ENCODE results near the gene TMCC1. TPM values are rescaled to one million over a fixed set of nuclear protein-coding genes. Genes with fewer than 3 reads are reported as not detected.
A peak's percentile ranks its signal among the peaks of the same experiment; 100 is the strongest.

TMCC1 gene
- polyA plus RNA-seq, 1 of the 3 experiments (the other 2 are of a cell fraction): 7.2 TPM

DNA sequence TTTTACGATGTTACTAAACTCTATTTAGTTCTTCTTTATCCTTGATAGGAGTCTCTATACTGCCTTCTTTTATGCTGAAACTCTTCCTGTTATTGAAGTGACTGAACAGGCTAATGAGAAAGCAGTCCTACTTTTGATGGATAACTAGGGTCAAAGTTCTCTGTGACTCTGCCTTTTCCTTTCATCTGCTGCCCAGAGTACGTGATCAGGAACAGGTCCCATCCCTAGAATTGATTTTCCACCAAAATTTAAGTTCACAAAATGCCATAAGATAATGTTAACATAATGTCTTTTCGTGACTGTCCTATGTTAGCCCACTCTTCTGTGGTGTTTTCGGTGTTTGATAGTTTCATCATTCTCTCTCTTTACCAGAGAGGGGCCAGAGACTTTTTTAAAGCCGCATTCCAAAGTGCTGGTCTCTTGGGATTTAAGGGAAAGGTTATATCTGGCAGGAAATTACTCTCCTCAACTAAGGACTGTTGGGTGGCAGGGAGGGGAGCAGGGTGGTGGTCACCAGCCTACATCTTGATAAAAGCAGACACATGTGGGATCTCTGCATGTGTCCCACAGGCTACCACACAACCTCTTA, 236.8 kb downstream of the TMCC1 start:
- peaks cover 0 to 6% of the 10 kb centered on the region in 2 experiments for H3K36me3 ChIP-seq (replicated peaks in 1 of 2; ENCODE audit: control insufficient read depth in 1 of 2, insufficient read depth in 2 of 2, low read length in 1 of 2)
- no peak overlapping the region for H2AFZ ChIP-seq (ENCODE audit: low read depth)
- no peak overlapping the region for H3K9ac ChIP-seq
- H3K4me2 ChIP-seq: no peak overlapping the region
- H3K9me3 ChIP-seq: no peaks in the 10 kb centered on the region
- H3K79me2 ChIP-seq (ENCODE audit: insufficient read depth): peaks cover 13% of the 10 kb centered on the region; the same call in 1 of the 2 replicates
- no peaks in the 10 kb centered on the region for H4K20me1 ChIP-seq (ENCODE audit: insufficient read depth)
- no peaks in the 10 kb centered on the region for H3K9me2 ChIP-seq
- H3F3A ChIP-seq (replicated peaks; ENCODE audit: insufficient read depth): peaks cover 14% of the 10 kb centered on the region
- POLR2A ChIA-PET: no interaction called here
- TF ChIP-seq ELF1 (IDR thresholded peaks at IDR 0.05): no peak
- no peak for TF ChIP-seq RFX5 (IDR thresholded peaks at IDR 0.05; ENCODE audit: low read length)
- CTCF ChIA-PET: interaction anchor here (4.4 kb wide), 1 partner anchor 174 kb away, joined by 21 read pairs; no protein-coding TSS in a partner anchor
- no peaks in the 10 kb centered on the region for H3K27me3 ChIP-seq (ENCODE audit: insufficient read depth)
- H3K4me3 ChIP-seq (ENCODE audit: low read depth in 2 of 2, low read length in 1 of 2): no peak overlapping the region
- no peak overlapping the region for H3K27ac ChIP-seq (ENCODE audit: low read depth in 2 of 2, low read length in 1 of 2)
- H3K4me1 ChIP-seq (ENCODE audit: control insufficient read depth in 1 of 2, insufficient read depth in 2 of 2, low read depth in 1 of 2, low read length in 1 of 2): peaks cover 4 to 35% of the 10 kb centered on the region in 2 experiments
- WGBS (ENCODE audit: low lambda C conversion rate): 85% methylated on average over 5 of the region's 5 CpGs
- no peak for DNase-seq

DNA sequence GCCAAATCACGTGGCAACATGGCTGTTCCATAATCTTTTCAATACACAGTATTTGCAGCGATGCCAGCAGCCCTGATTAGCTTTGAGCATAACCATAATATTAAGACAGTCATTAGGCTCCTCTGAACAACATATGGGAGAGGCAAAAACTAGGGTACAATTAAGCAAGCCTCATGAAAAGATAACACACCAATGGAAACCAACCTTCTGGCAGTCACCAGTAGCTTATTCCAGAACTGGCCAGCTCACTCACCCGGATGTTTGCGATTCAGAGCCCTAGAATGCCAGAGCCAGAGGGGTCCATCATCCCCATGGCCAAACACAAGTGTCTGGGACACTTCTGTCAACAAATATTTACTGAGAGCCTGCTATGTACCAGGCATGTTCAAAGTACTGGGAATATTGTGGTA, 238.2 kb downstream of the TMCC1 start:
- Histone ChIP-seq H3K9me3 (no peaks in the 10 kb centered on the region), H4K20me1 (ENCODE audit: insufficient read depth) (no peaks in the 10 kb centered on the region), H3K9ac (no peak overlapping the region), H3K4me1 (ENCODE audit: control insufficient read depth in 1 of 2, insufficient read depth in 2 of 2, low read depth in 1 of 2, low read length in 1 of 2) (peaks cover 10 to 48% of the 10 kb centered on the region in 2 experiments), H3F3A (replicated peaks; ENCODE audit: insufficient read depth) (peaks cover 25% of the 10 kb centered on the region), H3K27ac (ENCODE audit: low read depth in 2 of 2, low read length in 1 of 2) (no peak overlapping the region), H2AFZ (ENCODE audit: low read depth) (no peak overlapping the region), H3K4me2 (no peak overlapping the region), H3K9me2 (no peaks in the 10 kb centered on the region), H3K36me3 (replicated peaks in 1 of 2; ENCODE audit: control insufficient read depth in 1 of 2, insufficient read depth in 2 of 2, low read length in 1 of 2) (peaks cover 0 to 9% of the 10 kb centered on the region in 2 experiments), H3K4me3 (ENCODE audit: low read depth in 2 of 2, low read length in 1 of 2) (no peak overlapping the region), H3K27me3 (ENCODE audit: insufficient read depth) (no peaks in the 10 kb centered on the region), H3K79me2 (ENCODE audit: insufficient read depth) (peaks cover 13% of the 10 kb centered on the region; the same call in 1 of the 2 replicates)
- ChIA-PET CTCF (interaction anchor here (2.4 to 4.4 kb wide), 2 partner anchors 169 to 176 kb away, joined by 16 to 21 read pairs; no protein-coding TSS in a partner anchor), POLR2A (no interaction called here)
- DNase-seq: no peak
- WGBS (ENCODE audit: low lambda C conversion rate): 97% methylated on average over 3 of the region's 4 CpGs
- TF ChIP-seq, protein P1, sequence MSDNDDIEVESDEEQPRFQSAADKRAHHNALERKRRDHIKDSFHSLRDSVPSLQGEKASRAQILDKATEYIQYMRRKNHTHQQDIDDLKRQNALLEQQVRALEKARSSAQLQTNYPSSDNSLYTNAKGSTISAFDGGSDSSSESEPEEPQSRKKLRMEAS (IDR thresholded peaks at IDR 0.05; ENCODE audit: low read depth): no peak
- no peak for TF ChIP-seq MXI1 (IDR thresholded peaks at IDR 0.05; ENCODE audit: low read depth, low read length)
- no peak for TF ChIP-seq SMC3 (IDR thresholded peaks at IDR 0.05; ENCODE audit: low read depth, low read length)
- TF ChIP-seq ELF1 (IDR thresholded peaks at IDR 0.05): no peak
- TF ChIP-seq, protein P2, sequence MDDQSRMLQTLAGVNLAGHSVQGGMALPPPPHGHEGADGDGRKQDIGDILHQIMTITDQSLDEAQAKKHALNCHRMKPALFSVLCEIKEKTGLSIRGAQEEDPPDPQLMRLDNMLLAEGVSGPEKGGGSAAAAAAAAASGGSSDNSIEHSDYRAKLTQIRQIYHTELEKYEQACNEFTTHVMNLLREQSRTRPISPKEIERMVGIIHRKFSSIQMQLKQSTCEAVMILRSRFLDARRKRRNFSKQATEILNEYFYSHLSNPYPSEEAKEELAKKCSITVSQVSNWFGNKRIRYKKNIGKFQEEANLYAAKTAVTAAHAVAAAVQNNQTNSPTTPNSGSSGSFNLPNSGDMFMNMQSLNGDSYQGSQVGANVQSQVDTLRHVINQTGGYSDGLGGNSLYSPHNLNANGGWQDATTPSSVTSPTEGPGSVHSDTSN (IDR thresholded peaks at IDR 0.05): no peak
- no peak for TF ChIP-seq NRF1 (IDR thresholded peaks at IDR 0.05; ENCODE audit: low read depth, low read length)
- no peak for TF ChIP-seq FOXJ3 (CRISPR knock-in tag; IDR thresholded peaks at IDR 0.05)
- no peak for TF ChIP-seq FOSL2 (IDR thresholded peaks at IDR 0.05; ENCODE audit: borderline replicate concordance, low read depth)
- TF ChIP-seq YY1 (IDR thresholded peaks at IDR 0.05; ENCODE audit: low read depth): no peak

DNA sequence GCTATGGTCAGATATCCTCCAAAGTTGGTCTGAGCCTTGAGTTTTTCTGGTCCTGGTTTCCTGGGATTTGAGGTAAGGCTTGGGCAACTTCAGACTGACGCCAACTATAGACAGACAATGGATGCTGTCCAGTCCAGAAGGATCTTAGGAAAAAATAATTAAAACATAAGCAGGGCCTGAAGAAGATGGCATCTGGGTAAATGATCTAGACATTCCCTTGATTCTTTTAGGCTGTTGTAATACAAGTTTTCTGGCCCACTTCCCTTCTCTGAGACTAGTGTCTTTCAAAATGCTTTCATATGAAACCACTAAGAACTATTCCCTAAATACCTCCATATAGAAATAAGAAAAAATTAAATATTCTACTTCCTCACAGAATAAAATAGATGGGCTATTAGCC, 239.4 kb downstream of the TMCC1 start:
- no peaks in the 10 kb centered on the region for H3K9me3 ChIP-seq
- no peaks in the 10 kb centered on the region for H4K20me1 ChIP-seq (ENCODE audit: insufficient read depth)
- H3K27ac ChIP-seq (ENCODE audit: low read depth in 2 of 2, low read length in 1 of 2): peak overlapping the region; percentile 39 to 62; a peak in 3 of 4 replicates
- no peaks in the 10 kb centered on the region for H3K9me2 ChIP-seq
- no peak overlapping the region for H3K4me2 ChIP-seq
- no peaks in the 10 kb centered on the region for H3K27me3 ChIP-seq (ENCODE audit: insufficient read depth)
- H2AFZ ChIP-seq (ENCODE audit: low read depth): no peak overlapping the region
- H3K4me3 ChIP-seq (ENCODE audit: low read depth in 2 of 2, low read length in 1 of 2): no peak overlapping the region
- WGBS (ENCODE audit: low lambda C conversion rate): 91% methylated on average over 1 of the region's 1 CpG
- no peak for DNase-seq
- peaks cover 13% of the 10 kb centered on the region; the same call in 1 of the 2 replicates for H3K79me2 ChIP-seq (ENCODE audit: insufficient read depth)
- POLR2A ChIA-PET: no interaction called here
- H3K36me3 ChIP-seq (replicated peaks in 1 of 2; ENCODE audit: control insufficient read depth in 1 of 2, insufficient read depth in 2 of 2, low read length in 1 of 2): peaks cover 0 to 9% of the 10 kb centered on the region in 2 experiments
- H3K4me1 ChIP-seq (ENCODE audit: control insufficient read depth in 1 of 2, insufficient read depth in 2 of 2, low read depth in 1 of 2, low read length in 1 of 2): peaks cover 10 to 48% of the 10 kb centered on the region in 2 experiments
- H3K9ac ChIP-seq: no peak overlapping the region
- CTCF ChIA-PET: interaction anchor here (1.1 to 4.4 kb wide), 3 partner anchors 171 to 288 kb away, joined by 4 to 21 read pairs (median 16); no protein-coding TSS in a partner anchor
- H3F3A ChIP-seq (replicated peaks; ENCODE audit: insufficient read depth): peaks cover 25% of the 10 kb centered on the region
- TF ChIP-seq EZH2phosphoT487 (IDR thresholded peaks at IDR 0.05; ENCODE audit: borderline replicate concordance, low read depth) (no peak), EP300 (IDR thresholded peaks at IDR 0.05; ENCODE audit: borderline replicate concordance in 1 of 2, low read depth in 1 of 2, low read length in 1 of 2) (peak in 1 of 2 experiments; percentile 12; a peak in 1 of 4 replicates), JUND (IDR thresholded peaks at IDR 0.05) (peak; percentile 34; the same call in 1 of the 2 replicates), FOSL2 (IDR thresholded peaks at IDR 0.05; ENCODE audit: borderline replicate concordance, low read depth) (0 out of 2 replicates have a peak, but pooled peaks have one; percentile 2), TCF12 (IDR thresholded peaks at IDR 0.05) (peak; percentile 66), GATA2 (CRISPR knock-in tag; IDR thresholded peaks at IDR 0.05) (no peak), NFIC (IDR thresholded peaks at IDR 0.05; ENCODE audit: borderline replicate concordance) (peak; percentile 49; the same call in 1 of the 2 replicates)
- TF ChIP-seq, protein P3, sequence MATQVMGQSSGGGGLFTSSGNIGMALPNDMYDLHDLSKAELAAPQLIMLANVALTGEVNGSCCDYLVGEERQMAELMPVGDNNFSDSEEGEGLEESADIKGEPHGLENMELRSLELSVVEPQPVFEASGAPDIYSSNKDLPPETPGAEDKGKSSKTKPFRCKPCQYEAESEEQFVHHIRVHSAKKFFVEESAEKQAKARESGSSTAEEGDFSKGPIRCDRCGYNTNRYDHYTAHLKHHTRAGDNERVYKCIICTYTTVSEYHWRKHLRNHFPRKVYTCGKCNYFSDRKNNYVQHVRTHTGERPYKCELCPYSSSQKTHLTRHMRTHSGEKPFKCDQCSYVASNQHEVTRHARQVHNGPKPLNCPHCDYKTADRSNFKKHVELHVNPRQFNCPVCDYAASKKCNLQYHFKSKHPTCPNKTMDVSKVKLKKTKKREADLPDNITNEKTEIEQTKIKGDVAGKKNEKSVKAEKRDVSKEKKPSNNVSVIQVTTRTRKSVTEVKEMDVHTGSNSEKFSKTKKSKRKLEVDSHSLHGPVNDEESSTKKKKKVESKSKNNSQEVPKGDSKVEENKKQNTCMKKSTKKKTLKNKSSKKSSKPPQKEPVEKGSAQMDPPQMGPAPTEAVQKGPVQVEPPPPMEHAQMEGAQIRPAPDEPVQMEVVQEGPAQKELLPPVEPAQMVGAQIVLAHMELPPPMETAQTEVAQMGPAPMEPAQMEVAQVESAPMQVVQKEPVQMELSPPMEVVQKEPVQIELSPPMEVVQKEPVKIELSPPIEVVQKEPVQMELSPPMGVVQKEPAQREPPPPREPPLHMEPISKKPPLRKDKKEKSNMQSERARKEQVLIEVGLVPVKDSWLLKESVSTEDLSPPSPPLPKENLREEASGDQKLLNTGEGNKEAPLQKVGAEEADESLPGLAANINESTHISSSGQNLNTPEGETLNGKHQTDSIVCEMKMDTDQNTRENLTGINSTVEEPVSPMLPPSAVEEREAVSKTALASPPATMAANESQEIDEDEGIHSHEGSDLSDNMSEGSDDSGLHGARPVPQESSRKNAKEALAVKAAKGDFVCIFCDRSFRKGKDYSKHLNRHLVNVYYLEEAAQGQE (IDR thresholded peaks at IDR 0.05; ENCODE audit: low read depth, low read length): no peak
